Mammary epithelial cell (primary cell): ENCODE data around the gene CST9.

ENCODE experiments used
- EZH2 ChIP-seq: IDR thresholded peaks from 2 replicates; pipeline ENCODE4 v1.6.1; 2012; ENCODE audit warnings: low read length, inconsistent platforms, borderline replicate concordance
- TF ChIP-seq, protein P1 (sequence below), 2 donors: IDR thresholded peaks in 1 of 2; conservative IDR thresholded peaks in 1 of 2; 2 replicates each; pipeline ENCODE4 v1.5.1; 2011 to 2012; ENCODE audit warnings: inconsistent platforms in 2 of 2, low read length in 2 of 2, mild to moderate bottlenecking in 2 of 2, control low read depth in 1 of 2, low read depth in 1 of 2; ENCODE audit not compliant: insufficient read depth in 1 of 2; ENCODE audit errors: extremely low read depth in 1 of 2

DNA sequence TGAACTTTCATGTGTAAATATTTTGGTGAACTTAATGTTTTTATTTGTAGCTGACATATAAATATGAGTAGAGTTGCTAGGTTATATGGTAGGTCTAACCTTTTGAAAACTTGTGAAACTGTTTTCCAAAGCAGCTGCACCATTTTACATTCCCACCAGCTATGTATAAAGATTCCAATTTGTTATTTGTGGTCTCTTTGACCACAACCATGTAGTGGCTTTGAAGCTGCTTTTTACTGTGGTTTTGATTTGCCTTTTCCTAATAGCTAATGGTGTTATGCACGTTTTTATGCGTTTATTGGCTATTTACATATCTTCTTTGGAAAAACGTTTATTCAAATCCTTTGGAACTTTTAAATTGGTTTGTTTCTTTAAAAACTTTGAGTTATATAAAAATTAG, 21.8 kb upstream of the CST9 start:
- TF ChIP-seq, protein P1, sequence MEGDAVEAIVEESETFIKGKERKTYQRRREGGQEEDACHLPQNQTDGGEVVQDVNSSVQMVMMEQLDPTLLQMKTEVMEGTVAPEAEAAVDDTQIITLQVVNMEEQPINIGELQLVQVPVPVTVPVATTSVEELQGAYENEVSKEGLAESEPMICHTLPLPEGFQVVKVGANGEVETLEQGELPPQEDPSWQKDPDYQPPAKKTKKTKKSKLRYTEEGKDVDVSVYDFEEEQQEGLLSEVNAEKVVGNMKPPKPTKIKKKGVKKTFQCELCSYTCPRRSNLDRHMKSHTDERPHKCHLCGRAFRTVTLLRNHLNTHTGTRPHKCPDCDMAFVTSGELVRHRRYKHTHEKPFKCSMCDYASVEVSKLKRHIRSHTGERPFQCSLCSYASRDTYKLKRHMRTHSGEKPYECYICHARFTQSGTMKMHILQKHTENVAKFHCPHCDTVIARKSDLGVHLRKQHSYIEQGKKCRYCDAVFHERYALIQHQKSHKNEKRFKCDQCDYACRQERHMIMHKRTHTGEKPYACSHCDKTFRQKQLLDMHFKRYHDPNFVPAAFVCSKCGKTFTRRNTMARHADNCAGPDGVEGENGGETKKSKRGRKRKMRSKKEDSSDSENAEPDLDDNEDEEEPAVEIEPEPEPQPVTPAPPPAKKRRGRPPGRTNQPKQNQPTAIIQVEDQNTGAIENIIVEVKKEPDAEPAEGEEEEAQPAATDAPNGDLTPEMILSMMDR (conservative IDR thresholded peaks at IDR 0.05 in 1 of 2, IDR thresholded peaks at IDR 0.05 in 1 of 2; ENCODE audit: extremely low read depth in 1 of 2, insufficient read depth in 1 of 2, low read depth in 1 of 2, low read length in 2 of 2): no peak
- no peak for TF ChIP-seq EZH2
